ENCODE measurements around the gene KCNH3.

KCNH3 gene

DNA sequence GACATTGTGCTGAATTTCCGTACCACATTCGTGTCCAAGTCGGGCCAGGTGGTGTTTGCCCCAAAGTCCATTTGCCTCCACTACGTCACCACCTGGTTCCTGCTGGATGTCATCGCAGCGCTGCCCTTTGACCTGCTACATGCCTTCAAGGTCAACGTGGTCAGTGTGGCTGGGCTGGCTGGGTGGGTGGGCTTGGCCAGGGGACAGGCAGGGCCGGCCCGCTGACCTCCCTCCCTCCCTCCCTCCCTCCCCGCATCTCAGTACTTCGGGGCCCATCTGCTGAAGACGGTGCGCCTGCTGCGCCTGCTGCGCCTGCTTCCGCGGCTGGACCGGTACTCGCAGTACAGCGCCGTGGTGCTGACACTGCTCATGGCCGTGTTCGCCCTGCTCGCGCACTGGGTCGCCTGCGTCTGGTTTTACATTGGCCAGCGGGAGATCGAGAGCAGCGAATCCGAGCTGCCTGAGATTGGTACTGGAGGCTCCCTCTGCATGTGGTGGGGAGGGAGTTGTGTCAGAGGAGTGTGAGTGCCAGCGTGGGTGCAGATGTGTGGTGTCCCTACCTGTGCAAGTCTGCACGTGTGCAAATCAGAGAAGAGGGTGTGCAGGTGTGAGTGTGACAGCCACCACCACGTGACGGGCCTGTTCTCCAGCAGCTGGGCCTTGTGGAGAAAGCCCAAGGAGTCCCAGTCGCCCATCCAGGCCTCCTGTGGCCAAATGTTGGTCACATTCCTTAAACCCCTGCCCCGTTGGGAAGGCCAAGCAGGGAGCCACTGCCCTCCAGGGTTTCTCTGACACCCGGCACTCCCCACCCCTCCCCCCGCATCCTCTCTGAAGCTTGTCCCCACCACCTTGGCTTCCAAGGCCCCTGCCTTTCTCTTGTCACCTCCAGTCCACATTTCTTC is 5.3 kb downstream of the KCNH3 start:
- no peak for DNase-seq (ENCODE audit: low read depth in 2 of 2)

DNA sequence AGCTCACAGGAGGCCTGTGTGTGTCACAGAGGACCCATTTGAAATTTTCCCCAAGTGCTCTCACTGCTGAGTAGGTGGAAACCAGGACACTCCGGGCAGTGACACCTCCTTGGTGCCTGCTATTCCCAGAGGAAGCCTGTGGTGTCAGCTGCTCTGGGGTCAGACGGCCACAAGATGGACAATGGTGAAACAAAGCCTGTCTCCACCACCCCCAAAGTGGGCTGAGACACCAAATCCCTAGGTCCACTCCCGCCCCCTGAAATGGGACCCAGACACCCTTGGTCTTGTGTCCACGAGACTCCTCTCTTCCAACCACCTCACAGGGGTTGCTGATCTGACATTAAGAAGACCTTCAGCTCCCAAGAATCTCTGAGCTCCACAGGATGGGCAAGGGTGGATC is 7.0 kb downstream of the KCNH3 start:
- DNase-seq (ENCODE audit: low read depth in 2 of 2), result no peak

DNA sequence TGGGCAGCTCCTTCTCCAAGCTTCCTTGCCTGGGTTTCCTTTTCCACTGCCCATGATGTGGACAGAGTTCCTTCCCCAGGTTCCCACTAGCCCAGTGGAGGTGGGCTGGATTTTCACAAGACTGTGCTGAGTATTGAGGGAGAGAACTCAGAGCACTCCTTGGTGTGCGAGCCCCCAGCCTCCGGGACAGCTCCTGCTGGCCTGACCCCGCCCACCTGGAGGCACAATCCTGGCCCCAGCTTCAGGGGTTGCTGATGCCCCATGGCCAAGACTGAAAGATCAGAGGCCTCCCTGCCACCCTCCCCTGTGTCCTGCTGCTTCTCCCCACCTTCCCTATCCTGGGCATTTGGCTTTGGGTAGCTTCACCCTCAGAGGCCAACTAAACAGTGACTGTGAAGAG is 7.7 kb downstream of the KCNH3 start:
- no peak for DNase-seq (ENCODE audit: low read depth in 2 of 2)

DNA sequence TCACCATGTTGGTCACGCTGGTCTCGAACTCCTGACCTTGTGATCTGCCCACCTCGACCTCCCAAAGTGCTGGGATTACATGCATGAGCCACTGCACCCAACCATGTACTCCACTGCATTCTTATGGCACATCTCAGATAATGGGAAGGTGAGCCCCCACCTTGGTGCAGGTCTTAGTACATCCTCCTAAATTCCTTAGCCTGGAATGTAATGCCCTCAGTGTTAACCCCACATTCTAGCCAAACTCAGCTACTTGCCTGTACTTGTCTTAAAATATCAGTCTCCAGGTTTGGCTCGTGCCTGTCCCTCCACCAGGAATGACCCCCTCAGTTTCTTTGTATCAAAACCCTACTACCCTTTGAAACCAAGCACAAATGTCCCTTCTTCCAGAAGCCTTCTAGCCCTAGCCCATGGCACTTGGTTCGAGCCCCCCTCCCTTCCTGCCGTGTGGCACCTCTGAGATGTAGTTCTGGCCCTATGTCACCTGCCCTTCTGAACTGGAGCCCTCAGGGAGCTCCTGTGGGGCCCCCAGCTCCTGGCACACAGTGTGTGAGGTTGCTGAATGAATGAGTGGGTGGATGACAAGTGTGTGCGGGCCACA is 8.4 kb downstream of the KCNH3 start:
- DNase-seq (ENCODE audit: low read depth in 2 of 2), result no peak

DNA sequence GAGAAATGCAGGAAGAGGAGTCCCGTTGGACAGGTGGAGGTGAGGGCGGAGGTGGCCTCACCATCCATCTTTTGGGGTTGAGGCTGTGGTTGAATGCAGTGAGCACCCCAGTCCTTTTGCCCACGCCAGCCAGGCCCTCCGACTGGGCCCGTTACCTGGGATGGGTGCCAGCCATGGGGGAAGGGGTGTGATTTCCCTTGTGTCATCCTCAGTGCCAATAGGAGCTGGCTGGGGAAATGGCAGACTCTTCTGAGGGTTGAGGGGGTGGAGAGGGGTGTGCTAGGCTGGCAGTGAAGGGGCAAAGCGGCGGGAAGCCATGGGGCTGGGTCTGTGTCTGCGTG is 9.6 kb downstream of the KCNH3 start:
- DNase-seq (ENCODE audit: low read depth in 2 of 2), result no peak

DNA sequence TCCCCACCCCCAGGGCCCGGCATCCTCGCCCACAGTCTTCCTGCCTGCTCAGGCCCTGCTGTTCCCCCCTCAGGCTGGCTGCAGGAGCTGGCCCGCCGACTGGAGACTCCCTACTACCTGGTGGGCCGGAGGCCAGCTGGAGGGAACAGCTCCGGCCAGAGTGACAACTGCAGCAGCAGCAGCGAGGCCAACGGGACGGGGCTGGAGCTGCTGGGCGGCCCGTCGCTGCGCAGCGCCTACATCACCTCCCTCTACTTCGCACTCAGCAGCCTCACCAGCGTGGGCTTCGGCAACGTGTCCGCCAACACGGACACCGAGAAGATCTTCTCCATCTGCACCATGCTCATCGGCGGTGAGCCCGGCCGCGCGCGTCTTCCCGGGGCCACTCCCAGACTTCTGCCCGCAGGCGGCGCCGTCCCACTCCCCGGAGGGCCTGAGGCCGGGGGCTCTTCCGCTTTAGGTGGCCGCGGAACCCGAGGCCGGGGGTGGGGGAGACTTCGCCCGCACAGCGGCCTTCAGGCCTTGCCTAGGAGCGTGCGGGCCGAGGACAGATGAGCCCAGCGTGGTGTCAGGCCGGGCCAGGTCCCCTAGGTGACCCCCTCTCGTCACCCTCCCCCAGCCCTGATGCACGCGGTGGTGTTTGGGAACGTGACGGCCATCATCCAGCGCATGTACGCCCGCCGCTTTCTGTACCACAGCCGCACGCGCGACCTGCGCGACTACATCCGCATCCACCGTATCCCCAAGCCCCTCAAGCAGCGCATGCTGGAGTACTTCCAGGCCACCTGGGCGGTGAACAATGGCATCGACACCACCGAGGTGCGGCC is 10.2 kb downstream of the KCNH3 start:
- DNase-seq (ENCODE audit: low read depth in 2 of 2), result no peak

DNA sequence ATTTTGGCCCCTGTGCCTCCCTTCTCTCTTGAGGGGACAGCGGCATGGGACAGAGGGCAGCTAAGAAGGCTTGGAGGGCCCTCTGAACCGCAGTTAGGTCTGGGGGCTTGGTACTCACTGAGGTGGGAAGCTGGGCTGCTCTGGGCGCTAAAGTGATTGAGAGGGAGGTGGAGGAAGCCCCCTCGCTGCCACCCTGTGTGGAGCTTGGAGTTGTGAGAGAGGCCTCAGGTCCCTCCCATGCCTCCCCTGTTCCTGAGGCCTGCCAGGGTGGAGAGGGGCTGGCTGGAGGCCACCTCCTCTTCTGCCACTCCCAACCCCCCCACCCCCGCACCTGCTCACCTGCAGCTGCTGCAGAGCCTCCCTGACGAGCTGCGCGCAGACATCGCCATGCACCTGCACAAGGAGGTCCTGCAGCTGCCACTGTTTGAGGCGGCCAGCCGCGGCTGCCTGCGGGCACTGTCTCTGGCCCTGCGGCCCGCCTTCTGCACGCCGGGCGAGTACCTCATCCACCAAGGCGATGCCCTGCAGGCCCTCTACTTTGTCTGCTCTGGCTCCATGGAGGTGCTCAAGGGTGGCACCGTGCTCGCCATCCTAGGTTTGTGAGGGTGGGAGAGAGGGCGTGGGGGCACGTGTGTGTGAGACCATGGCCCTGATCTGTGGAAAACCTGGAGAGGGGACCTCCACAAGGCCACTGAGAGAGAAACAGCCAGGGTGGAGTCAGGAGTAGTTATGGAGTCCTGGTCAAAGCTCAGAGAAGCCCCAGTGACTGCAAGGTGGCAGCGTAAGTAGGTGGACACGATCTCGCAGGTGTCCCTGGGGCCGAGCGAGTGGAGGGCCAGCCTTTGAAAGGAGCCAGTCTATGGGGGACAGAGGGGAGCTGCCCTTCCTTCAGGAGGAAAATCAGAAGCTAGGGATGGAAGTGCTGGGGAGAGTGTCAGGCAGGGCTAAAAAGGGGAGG is 11.2 kb downstream of the KCNH3 start:
- no peak for DNase-seq (ENCODE audit: low read depth in 2 of 2)

DNA sequence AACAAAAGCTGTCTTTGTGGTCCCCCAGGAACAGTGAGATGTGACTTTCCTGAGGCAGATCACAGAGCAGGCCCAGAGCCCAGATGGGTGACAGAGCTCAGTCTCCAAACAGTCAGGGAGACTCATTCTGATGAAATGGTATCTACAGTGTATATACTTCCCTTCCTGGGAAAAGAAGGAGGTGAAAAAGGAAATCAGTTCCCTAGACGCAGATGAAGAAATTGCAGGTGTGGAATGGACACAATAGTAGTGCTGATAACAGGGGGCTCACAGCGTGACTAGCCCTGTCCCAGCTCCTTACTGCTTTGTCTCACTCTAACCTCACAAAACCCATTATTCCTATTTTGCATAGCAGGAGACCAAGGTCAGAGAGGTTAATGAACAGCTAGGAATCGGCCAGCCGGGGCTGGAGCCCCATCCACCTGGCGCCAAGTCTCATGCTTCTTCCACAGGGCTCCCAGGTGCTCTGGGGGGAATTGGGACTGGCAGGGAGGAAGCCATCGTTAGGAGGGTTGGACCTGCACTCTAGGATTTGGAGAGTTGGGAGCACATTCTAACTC is 11.9 kb downstream of the KCNH3 start:
- no peak for DNase-seq (ENCODE audit: low read depth in 2 of 2)

DNA sequence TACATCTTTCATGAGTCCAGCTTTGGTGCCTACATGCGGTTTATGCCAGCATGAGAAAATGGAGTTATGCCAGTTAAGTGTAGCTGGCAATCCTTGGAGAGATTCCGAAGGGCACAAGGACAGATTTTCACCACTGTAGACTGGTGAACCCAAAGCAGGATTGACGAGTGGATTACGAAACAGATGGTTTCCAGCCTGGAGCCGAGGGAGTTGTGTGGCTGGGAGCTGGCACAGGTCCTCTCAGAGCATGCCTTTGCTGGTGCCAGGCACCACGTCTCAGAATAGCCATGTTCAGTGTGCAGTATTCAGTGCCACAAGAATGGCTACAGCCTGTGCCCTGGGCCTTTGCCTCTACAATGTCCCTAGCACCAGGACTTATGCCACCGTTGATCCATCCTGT is 13.2 kb downstream of the KCNH3 start:
- no peak for DNase-seq (ENCODE audit: low read depth in 2 of 2)

DNA sequence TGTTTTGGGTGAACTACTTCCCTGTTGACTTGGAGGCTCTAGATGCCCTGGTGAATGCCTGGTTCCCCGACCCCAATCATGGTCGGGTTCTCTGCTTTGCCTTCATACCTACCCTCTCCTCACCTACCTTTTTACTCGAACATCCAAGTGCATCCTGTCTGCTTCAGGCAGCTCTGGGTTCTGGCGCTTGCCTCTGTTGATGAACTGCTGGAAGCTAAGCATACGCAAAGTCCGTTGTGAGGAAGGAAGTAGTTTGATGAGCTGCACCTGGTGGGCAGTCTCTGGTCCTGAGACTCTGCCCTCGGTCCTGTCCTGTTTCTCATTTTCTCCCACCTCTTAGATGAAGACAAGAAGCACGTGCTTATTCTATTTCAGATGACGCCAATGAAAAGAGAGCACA is 13.6 kb downstream of the KCNH3 start:
- DNase-seq (ENCODE audit: low read depth in 2 of 2), result no peak

DNA sequence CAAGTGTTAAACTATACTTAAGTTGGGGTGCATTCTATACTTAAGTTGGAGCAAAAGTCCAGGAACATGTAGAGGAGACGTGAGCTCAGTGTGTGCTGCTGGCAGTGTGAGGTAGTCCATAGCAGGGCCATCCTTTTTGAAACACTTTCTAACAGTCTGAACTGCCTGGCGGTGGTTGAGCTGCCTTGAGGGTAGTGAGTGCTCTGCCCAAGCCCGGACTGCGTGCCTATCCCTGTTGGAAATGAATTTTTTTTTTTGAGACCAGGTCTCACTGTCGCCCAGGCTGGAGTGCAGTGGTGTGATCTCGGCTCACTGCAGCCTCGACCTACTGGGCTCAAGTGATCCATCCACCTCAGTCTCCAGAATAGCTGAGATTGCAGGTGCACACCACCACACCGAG is 14.1 kb downstream of the KCNH3 start:
- DNase-seq (ENCODE audit: low read depth in 2 of 2), result no peak

DNA sequence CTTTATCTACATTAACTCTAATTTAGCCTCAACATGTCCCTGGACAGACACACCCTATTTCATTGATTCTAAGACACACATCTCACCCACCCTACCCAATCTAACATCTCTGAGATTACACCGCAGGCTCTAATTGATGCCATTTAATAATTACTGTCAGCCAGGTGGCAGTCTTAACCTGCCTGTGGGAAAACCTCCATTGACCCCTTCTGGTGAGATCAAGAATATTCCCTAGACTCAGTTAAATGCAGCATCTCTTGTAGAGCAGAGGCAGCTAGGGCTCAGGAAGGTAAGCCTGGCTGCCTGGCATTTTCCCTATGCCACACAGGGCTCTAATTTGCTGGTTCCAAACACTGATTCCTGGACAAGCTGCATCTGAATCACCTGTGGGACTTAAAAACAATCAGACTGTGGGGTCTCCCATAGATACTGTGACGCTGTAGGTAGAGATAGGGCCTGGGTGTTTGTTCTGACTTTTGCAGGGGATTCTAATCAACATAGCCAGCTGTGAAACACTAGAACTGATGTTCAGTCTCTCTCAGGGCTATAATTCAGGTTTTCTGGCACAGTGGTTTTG is 14.8 kb downstream of the KCNH3 start:
- no peak for DNase-seq (ENCODE audit: low read depth in 2 of 2)

DNA sequence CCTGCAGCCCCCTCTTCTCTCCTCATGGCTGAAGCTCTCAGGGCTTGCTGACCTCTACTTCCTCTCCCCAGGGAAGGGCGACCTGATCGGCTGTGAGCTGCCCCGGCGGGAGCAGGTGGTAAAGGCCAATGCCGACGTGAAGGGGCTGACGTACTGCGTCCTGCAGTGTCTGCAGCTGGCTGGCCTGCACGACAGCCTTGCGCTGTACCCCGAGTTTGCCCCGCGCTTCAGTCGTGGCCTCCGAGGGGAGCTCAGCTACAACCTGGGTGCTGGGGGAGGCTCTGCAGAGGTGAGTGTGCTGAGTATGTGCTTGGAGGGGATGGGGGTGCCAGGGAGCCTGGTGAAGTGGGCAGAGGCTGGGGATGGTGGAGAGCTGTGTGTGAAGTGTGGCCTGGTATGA is 15.4 kb downstream of the KCNH3 start:
- DNase-seq (ENCODE audit: low read depth in 2 of 2), result no peak

DNA sequence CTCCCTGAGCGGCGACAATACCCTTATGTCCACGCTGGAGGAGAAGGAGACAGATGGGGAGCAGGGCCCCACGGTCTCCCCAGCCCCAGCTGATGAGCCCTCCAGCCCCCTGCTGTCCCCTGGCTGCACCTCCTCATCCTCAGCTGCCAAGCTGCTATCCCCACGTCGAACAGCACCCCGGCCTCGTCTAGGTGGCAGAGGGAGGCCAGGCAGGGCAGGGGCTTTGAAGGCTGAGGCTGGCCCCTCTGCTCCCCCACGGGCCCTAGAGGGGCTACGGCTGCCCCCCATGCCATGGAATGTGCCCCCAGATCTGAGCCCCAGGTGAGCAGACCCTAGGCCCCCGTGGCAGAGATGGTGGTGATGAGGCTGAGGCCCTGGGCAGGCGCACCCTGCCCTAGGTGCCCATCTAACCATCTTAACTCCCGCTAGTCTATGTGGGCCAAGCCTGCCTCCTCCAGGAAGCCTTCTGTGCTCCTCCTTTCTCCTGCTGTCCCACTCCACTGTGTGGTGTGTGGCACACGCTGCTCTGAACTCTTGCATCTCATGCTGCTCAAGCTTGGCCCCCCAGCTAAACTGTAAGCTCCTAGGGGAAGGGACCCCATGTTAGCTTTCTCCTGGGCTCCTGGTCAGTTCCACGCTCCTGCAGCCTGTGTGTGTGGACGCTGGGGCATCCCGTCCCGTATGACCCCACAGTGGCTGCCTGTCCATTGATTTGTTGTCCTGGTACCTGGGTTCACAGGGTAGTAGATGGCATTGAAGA is 17.0 kb downstream of the KCNH3 start:
- DNase-seq (ENCODE audit: low read depth in 2 of 2), result no peak

DNA sequence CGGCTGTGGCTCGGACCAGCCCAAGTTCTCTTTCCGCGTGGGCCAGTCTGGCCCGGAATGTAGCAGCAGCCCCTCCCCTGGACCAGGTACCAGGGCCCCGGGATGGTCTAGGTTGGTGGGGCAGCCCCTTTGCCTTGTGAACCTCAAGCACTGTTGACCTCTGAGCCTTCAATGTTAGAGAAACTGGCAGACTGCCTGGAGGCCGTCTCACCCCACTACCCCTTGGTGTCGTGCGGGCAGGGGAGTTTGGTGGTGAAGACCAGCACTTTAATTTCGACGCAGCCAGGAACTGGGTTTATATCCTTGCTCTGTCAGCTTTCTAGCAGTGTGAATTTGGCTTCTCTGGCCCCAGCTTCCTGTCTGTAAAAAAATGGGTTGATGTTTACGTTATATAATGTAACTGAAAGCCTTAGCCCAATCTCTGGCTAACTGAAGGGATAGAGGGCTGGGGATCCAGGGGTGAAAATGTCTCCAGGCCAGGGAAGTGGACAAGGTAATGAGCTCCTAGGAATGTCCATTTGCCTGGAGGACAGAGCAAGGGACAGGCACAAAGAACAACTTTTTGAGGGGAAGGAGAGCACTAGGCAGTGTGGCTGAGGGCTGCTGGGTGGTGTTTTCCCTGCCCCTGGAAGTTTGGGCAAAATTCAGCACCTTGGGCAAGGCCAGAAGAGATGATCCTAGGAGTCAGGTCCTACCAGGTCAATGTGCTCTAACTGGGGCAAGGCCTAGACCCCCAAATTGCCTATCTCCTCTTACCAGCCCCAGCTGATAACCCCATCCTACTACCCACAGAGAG is 17.8 kb downstream of the KCNH3 start:
- DNase-seq (ENCODE audit: low read depth in 2 of 2), result no peak

DNA sequence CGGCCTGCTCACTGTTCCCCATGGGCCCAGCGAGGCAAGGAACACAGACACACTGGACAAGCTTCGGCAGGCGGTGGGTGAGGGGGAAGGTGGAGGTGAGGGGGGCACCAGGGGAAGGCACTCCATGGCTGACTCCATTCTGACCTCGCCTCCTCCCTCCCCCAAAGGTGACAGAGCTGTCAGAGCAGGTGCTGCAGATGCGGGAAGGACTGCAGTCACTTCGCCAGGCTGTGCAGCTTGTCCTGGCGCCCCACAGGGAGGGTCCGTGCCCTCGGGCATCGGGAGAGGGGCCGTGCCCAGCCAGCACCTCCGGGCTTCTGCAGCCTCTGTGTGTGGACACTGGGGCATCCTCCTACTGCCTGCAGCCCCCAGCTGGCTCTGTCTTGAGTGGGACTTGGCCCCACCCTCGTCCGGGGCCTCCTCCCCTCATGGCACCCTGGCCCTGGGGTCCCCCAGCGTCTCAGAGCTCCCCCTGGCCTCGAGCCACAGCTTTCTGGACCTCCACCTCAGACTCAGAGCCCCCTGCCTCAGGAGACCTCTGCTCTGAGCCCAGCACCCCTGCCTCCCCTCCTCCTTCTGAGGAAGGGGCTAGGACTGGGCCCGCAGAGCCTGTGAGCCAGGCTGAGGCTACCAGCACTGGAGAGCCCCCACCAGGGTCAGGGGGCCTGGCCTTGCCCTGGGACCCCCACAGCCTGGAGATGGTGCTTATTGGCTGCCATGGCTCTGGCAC is 18.5 kb downstream of the KCNH3 start:
- DNase-seq (ENCODE audit: low read depth in 2 of 2), result no peak

DNA sequence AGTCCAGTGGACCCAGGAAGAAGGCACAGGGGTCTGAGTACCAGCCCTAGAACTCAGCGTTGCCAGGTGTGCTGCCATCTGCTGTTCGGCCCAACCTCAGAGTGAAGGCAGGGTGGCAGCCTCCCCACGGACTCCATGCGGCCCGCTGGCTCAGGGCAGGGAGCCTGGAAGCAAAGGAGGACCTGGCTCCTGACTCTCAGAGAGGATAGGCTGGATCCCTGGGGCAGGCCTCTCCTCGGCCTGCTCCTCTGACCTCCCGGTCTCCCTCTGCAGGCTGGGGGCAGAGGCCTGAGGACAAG is 19.0 kb downstream of the KCNH3 start:
- no peak for DNase-seq (ENCODE audit: low read depth in 2 of 2)

DNA sequence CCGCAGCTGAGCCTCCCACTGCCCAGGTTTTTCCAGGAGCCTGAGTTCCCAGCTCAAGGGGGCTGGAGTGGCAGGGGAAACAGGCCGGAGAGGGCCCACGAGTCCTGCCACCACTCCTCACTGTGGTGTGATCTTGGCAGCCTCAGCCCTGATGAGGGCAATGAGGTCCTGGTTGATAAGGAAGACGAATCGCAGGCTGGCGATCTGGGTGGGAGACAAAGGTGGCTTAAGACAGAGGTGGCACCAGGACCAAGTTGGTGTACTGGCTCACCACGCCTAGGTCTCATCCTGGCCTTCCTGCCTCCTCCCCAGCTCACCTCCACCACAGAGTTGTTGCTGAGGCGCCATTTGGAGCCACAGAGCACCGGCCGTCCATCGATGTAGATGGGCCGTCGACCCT is 19.7 kb downstream of the KCNH3 start:
- no peak for DNase-seq (ENCODE audit: low read depth in 2 of 2)
